ENCODE measurements around the gene CACNG4. TPM values are rescaled to one million over a fixed set of nuclear protein-coding genes. Genes with fewer than 3 reads are reported as not detected.

CACNG4 gene
- total RNA-seq, 4 donors from 2014 or later: 0.27 to 1.9 TPM; not detected in 2

DNA sequence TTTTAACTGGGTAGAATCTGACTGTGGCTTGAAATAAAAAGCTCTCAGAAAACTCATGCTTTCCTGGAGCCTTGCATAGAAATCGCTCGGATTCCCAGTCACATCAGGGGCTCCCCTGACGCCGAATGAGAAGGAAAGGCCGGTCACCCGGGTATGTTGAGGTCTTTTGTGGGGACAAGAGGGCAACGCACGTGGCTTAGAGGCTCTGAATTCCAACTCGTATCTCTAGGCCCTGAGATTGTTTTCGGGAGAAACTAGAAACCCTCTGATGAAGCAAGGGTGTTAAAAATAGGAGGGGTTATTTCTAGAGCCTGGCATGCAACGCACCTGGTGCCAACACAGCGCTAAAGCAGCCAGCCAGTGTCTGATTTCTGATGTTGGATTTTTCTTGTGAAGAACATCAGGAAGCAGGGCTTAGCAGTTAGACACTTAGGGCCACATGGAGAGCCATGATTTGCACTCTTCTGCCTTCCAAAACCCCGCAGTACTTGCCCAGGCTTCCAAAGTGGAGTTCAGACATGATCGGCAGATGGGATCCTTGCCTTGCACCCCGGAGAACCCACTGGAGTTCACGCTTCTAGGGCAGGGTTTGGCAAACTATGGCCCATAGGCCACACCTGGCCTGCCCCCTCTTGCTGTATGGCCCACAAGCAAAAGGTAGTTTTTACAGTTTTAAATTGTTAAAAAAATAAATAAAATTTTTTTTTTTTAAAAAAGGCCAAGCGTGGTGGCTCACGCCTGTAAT is 92.4 kb downstream of the CACNG4 start:
- in situ Hi-C loops (cut with MboI; ENCODE audit: low pct_ligation_motif_present in 1 of 4, low pct_unique_long_range_greater_than_20kb in 1 of 4, low sequenced_read_pairs in 3 of 4) (no loop called here), intact Hi-C loops (cut with DNase I; ENCODE audit: low total_unique reads) (no loop called here)
- TF ChIP-seq POLR2A (IDR thresholded peaks at IDR 0.05) (no peak), EP300 (IDR thresholded peaks at IDR 0.05; ENCODE audit: low read depth) (no peak), POLR2AphosphoS5 (IDR thresholded peaks at IDR 0.05) (no peak)
- TF ChIP-seq, protein P1, sequence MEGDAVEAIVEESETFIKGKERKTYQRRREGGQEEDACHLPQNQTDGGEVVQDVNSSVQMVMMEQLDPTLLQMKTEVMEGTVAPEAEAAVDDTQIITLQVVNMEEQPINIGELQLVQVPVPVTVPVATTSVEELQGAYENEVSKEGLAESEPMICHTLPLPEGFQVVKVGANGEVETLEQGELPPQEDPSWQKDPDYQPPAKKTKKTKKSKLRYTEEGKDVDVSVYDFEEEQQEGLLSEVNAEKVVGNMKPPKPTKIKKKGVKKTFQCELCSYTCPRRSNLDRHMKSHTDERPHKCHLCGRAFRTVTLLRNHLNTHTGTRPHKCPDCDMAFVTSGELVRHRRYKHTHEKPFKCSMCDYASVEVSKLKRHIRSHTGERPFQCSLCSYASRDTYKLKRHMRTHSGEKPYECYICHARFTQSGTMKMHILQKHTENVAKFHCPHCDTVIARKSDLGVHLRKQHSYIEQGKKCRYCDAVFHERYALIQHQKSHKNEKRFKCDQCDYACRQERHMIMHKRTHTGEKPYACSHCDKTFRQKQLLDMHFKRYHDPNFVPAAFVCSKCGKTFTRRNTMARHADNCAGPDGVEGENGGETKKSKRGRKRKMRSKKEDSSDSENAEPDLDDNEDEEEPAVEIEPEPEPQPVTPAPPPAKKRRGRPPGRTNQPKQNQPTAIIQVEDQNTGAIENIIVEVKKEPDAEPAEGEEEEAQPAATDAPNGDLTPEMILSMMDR (IDR thresholded peaks at IDR 0.05): no peak
- Histone ChIP-seq H3K4me1 (peaks cover 0 to 25% (median 6%) of the 10 kb centered on the region in 4 donors), H3K4me3 (no peak overlapping the region), H3K27ac (peak overlapping the region; percentile 61 to 77 (median 68)), H3K9me3 (no peaks in the 10 kb centered on the region), H3K27me3 (no peaks in the 10 kb centered on the region), H3K36me3 (no peaks in the 10 kb centered on the region)
- no peak for DNase-seq
- 72 to 95% methylated on average over 3 to 18 of the region's 18 CpGs for WGBS, 2 donors (ENCODE audit: low coverage in 1 of 2)

DNA sequence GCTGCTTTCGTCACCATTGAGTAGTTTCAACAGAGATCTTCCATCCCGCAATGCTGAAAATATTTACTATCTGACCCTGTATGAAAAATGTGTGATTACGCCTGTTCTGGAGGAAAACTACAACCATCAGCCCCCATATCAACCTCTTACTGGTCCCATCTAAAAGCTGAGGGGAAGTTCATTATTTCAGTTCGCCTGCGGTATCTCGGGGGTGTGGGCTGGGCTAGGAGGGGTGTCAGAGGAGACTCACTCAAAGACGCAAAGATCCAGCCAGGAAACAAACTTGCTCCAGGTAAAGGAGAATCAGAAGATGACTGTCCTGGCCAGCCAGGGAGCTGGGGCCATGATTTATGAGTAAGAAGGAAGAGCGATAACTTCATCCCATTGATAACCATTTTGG is 93.5 kb downstream of the CACNG4 start:
- no peaks in the 10 kb centered on the region for H3K9me3 ChIP-seq
- in situ Hi-C loops (cut with MboI; ENCODE audit: low pct_ligation_motif_present in 1 of 4, low pct_unique_long_range_greater_than_20kb in 1 of 4, low sequenced_read_pairs in 3 of 4) (no loop called here), intact Hi-C loops (cut with DNase I; ENCODE audit: low total_unique reads) (no loop called here)
- H3K27ac ChIP-seq: no peak overlapping the region
- no peak overlapping the region for H3K4me3 ChIP-seq
- no peak for DNase-seq
- H3K27me3 ChIP-seq: no peaks in the 10 kb centered on the region
- H3K36me3 ChIP-seq: no peaks in the 10 kb centered on the region
- 85 to 95% methylated on average over 8 of the region's 8 CpGs for WGBS, 2 donors (ENCODE audit: low coverage in 1 of 2)
- no peak for TF ChIP-seq POLR2AphosphoS5 (IDR thresholded peaks at IDR 0.05)
- no peak for TF ChIP-seq EP300 (IDR thresholded peaks at IDR 0.05; ENCODE audit: low read depth)
- TF ChIP-seq, protein P1 (IDR thresholded peaks at IDR 0.05): no peak
- TF ChIP-seq POLR2A (IDR thresholded peaks at IDR 0.05): no peak
- H3K4me1 ChIP-seq: peaks cover 0 to 16% (median 6%) of the 10 kb centered on the region in 4 donors

DNA sequence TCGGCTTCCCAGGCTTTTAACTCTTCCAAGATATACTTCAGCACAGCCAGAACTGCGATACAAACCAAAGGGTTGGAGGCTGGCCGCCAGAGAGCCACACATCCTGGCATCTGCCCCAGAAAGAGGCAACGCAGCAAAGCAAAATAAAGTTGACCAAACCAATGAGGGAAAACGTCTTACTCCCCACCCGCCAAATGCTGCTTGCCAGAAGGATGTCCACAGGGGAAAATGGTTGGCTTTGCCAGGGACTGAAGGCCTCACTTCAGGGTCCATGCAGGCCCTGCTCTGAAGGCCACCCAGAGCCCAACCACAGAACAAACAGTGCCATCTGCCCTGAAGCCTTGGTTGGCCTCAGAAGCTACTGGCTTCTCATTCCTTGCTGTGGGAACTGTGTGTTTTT is 94.9 kb downstream of the CACNG4 start:
- no peak overlapping the region for H3K4me3 ChIP-seq
- TF ChIP-seq, protein P1 (IDR thresholded peaks at IDR 0.05): no peak
- no peak for TF ChIP-seq EP300 (IDR thresholded peaks at IDR 0.05; ENCODE audit: low read depth)
- TF ChIP-seq POLR2AphosphoS5 (IDR thresholded peaks at IDR 0.05): no peak
- TF ChIP-seq POLR2A (IDR thresholded peaks at IDR 0.05): no peak
- H3K4me1 ChIP-seq: peaks cover 0 to 15% (median 6%) of the 10 kb centered on the region in 4 donors
- in situ Hi-C loops (cut with MboI; ENCODE audit: low pct_ligation_motif_present in 1 of 4, low pct_unique_long_range_greater_than_20kb in 1 of 4, low sequenced_read_pairs in 3 of 4) (no loop called here), intact Hi-C loops (cut with DNase I; ENCODE audit: low total_unique reads) (no loop called here)
- no peaks in the 10 kb centered on the region for H3K36me3 ChIP-seq
- no peaks in the 10 kb centered on the region for H3K27me3 ChIP-seq
- no peak overlapping the region for H3K27ac ChIP-seq
- 83 to 91% methylated on average over 4 to 6 of the region's 6 CpGs for WGBS, 2 donors (ENCODE audit: low coverage in 1 of 2)
- DNase-seq: no peak
- no peaks in the 10 kb centered on the region for H3K9me3 ChIP-seq

DNA sequence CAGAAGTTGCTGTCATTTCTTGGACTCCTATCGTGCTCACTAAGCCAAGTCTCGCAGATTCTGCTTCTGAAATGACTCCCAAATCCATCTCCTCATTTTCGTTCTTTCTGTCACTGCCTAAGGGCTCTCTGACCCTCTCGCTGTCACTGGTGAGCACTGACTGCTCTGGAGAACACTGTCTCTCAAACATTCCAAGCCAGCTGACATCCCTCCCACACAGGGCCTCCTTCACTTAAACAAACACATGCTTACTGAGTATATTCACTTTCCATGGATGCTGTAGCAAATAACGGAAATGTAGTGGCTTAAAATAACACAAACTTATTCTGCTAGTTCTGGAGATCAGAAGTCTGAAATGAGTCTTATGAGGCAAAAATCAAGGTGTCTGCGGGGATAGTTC is 98.6 kb downstream of the CACNG4 start:
- TF ChIP-seq POLR2AphosphoS5 (IDR thresholded peaks at IDR 0.05) (no peak), EP300 (IDR thresholded peaks at IDR 0.05; ENCODE audit: low read depth) (no peak), POLR2A (IDR thresholded peaks at IDR 0.05) (no peak)
- TF ChIP-seq, protein P1 (IDR thresholded peaks at IDR 0.05): no peak
- no peaks in the 10 kb centered on the region for H3K27me3 ChIP-seq
- in situ Hi-C loops (cut with MboI; ENCODE audit: low pct_ligation_motif_present in 1 of 4, low pct_unique_long_range_greater_than_20kb in 1 of 4, low sequenced_read_pairs in 3 of 4): no loop called here
- H3K9me3 ChIP-seq: no peaks in the 10 kb centered on the region
- H3K36me3 ChIP-seq: no peaks in the 10 kb centered on the region
- no peak for DNase-seq
- H3K4me1 ChIP-seq: no peaks in the 10 kb centered on the region
- H3K4me3 ChIP-seq: no peak overlapping the region
- H3K27ac ChIP-seq: no peak overlapping the region
- intact Hi-C loops (cut with DNase I; ENCODE audit: low total_unique reads): no loop called here
- 59 to 80% methylated on average over 3 to 6 of the region's 6 CpGs for WGBS, 2 donors (ENCODE audit: low coverage in 1 of 2)
